ENCODE results near the gene JAKMIP2.

DNA sequence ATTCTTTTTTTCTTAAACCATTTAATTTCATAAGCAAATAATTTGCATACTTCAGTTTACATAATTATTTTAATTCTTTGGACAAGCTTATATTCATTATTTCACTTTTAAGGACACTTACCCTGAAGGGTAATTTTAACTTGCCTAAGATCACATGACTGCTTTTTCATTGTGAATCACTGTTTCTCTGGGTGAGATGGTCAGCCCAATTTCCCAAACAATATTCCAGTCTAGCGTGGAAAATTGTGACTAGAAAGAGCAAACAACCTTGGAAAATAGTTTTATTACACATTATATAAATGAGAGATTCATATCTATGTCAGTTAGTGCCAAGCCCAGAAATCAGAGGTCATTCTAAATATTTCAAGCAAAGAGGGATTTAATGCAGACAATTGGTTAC lies 21.4 kb upstream of the JAKMIP2 start:
- TF ChIP-seq CTCF (conservative IDR thresholded peaks at IDR 0.05), result no peak
- TF ChIP-seq EZH2 (IDR thresholded peaks at IDR 0.05; ENCODE audit: low read depth), result no peak
